GM12864 (cell line): ENCODE measurements around the gene CRYGA.
"Not testable (repeated sequence)": the region's sequence is repeated elsewhere in the genome, so short reads cannot be mapped to it uniquely, and the experiment has no call there.

Source experiments
- DNase-seq: peaks from one replicate; pipeline ENCODE4 v3.0.0-alpha.2; 2011; ENCODE audit warnings: low read depth
- H3K4me3 ChIP-seq: 2 replicates; pipeline ENCODE4 v1.5.1; 2011; ENCODE audit warnings: mild to moderate bottlenecking, low read depth, low read length, control low read depth
- CTCF ChIP-seq: IDR thresholded peaks from 2 replicates; pipeline ENCODE4 v1.5.1; 2011; ENCODE audit warnings: low read depth, mild to moderate bottlenecking, moderate library complexity, low read length, control low read depth, inconsistent platforms; ENCODE audit errors: missing control alignments

Gene CRYGA

DNA sequence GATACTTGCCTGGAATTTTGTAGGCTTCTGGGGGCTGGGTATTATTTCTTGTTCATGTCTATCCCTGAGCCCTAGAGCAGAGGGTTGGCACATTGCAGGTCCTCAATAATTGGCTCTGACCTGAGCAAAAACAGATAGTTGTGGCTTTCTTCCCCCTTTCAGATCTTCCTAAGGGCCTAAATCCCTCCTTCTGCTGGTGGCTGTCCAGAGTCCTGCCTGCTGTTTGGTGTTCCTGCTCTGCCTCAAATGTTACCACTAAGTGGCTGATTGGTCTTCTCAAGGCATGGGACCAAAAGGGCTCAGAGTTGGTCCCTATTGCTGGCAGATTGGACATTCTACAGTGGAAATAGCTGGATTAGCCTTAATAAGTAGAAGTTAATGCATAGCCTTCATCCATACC lies 16.4 kb downstream of the CRYGA start:
- DNase-seq: no peak
- no peak for TF ChIP-seq CTCF
- H3K4me3 ChIP-seq: no peak overlapping the region

DNA sequence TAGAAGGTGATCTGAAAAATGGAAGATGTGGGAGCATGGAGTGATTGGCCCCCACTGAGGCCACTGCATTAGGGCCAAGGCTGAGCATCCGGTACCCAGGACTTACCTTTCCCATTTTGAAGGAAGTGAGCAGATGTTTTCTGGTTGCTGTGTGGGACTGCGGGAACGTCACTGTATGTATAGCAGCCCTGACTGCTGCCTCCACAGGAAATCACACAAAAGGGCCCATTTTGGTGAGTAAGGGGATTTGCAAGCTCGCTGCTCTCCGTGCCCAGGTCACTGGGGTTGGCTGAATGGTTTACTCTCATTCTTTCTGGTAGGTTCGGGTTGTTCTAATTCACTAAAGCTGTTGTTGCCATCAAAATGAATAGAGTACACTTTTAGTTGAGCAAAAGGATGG lies 17.4 kb downstream of the CRYGA start, which contains the start of gene CRYGB:
TSS of gene CRYGB (minus strand) at position 153 of the 400 bp plus-strand sequence. CDS start at position 115, 38 bp downstream.
- TF ChIP-seq CTCF: no peak
- DNase-seq: no peak
- H3K4me3 ChIP-seq: no peak within 1 kb of the TSS

DNA sequence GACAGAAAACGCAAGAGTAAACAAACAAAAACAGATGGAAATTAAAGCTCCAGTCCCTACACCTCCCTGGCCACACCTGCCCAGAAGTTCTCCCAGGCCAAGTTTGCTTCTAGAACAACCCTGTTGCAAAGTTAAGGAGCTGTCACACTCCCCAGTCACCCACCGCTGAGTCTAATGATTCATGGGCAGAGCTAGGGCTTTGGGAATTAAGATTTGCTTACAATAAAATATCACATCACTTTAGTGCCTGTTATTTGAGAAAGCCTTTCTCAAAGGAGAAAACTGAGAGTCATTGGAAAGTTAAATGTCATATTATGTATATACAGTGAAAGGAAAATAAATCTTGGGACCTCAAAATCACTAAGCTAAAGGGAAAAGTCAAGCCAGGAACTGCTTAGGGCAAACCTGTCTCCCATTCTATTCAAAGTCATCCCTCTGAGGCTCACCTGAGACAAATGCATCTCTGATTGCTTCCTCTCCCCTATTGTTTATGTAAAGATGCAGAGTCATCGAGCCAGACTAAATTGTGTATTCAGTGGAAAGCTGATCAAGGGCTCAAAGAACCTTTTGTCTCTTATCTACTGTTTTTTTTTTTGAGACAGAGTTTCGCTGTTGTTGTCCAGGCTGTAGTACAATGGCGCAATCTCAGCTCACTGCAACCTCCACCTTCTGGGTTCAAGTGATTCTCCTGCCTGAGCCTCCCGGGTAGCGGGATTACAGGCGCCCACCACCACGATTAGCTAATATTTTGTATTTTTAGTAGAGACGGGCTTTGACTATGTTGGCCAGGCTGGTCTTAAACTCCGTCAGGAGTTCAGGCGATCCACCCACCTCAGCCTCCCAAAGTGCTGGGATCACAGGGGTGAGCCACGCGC lies 20.2 kb downstream of the CRYGA start:
- no peak overlapping the region for H3K4me3 ChIP-seq
- TF ChIP-seq CTCF: no peak
- no peak for DNase-seq

DNA sequence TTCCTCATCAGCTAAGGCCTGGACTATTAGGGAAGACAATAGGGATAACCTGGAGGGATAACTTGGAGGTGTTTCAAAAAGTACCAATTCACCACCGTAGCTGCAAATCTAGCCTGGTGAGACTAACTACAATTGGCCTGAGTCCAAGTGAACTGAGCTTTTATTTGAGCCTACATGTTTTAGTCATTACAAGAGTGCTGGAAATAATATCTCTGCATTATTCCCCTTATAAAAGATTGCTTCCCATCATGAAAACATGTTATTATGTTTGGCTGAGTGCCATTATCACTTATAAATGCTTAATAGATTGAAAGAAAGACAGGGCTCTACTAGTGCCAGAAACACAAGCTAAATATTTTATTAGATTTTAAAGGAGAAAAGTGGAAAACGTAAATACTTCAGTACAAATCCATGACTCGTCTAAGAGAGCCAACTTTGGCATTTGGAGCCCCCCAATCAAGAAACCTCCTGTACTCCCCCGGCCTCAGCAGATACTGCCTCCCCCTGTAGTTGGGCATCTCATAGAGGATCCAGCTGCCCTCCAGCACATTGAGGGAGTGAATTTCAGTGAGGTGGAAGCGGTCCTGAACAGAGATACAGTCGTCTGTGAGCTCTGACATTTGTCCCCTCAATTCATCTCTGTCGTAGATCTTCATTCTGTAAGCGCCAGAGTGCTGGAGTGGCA lies 21.0 kb downstream of the CRYGA start:
- TF ChIP-seq CTCF: no peak
- no peak for DNase-seq
- H3K4me3 ChIP-seq: no peak overlapping the region

GRCh38 chr2:208139447-208139846 lies 23.9 kb downstream of the CRYGA start:
- DNase-seq: no peak
- TF ChIP-seq CTCF: no peak
- H3K4me3 ChIP-seq: no peak overlapping the region

- not testable (repeated sequence) for DNase-seq
Observed at GRCh38 chr2:208138334-208138733, 25.1 kb downstream of the CRYGA start.

DNA sequence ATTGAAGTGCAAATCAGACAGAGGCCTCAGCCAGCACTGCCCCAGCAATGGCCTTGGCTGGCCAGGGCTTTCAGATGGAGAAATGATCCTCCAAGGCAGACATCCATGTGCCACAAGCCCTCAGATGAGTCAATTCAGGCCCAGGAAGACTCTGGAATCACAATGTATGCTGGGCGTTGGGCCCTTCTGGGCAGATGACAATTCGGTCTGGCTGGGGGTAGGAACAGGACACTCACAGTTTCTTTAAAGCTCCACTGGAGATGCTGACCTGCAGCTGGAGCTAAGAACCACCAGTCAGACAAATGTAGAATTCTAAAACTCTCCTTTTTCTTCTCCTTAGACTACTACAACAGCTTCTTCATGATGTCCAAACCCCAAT lies 26.7 kb downstream of the CRYGA start:
- no peak for DNase-seq
- no peak for TF ChIP-seq CTCF
- H3K4me3 ChIP-seq: no peak overlapping the region

More at GRCh38 chr2:208138334-208138733, 25.1 kb downstream of the CRYGA start:
- not testable (repeated sequence) for H3K4me3 ChIP-seq
